Pancreas (tissue), 10 donors: ENCODE results near the gene CDKAL1. TPM values are rescaled to one million over a fixed set of nuclear protein-coding genes. Genes with fewer than 3 reads are reported as not detected.

Experiments used
- ATAC-seq, 4 donors: fragments of 200-7000 bp; cut with Tn5 transposase; one replicate each; pipeline versions ENCODE4 v1.8.0 to v1.9.1; 2020; ENCODE audit warnings: mild to moderate bottlenecking in 4 of 4, moderate library complexity in 4 of 4
- DNase-seq, 6 donors: peaks; one replicate each; pipeline ENCODE4 v3.0.0-alpha.2; 2020
- FAIRE-seq: peaks from 2 replicates; lab custom pipeline; 2012; peaks lifted over from hg19 to GRCh38; lab: Jason Lieb, UNC
- H3K27ac ChIP-seq, 4 donors: fragments of 200-600 bp; sonication (generic); 1 replicate in 3 of 4; 2 replicates in 1 of 4; pipeline versions ENCODE4 v1.5.0 to v1.8.0; 2020
- H3K27me3 ChIP-seq, 4 donors: fragments of 200-600 bp; one replicate each; pipeline ENCODE4 v1.8.0; 2021
- H3K36me3 ChIP-seq, 3 donors: fragments of 200-600 bp; sonication (generic) in 1 of 3; one replicate each; pipeline versions ENCODE4 v1.5.0 to v1.8.0; 2020 to 2021
- H3K4me1 ChIP-seq, 3 donors: fragments of 200-600 bp; one replicate each; pipeline ENCODE4 v1.8.0; 2021
- H3K4me3 ChIP-seq, 4 donors: fragments of 200-600 bp; sonication (generic) in 2 of 4; one replicate each; pipeline versions ENCODE4 v1.5.0 to v1.8.0; 2020 to 2021
- H3K9me3 ChIP-seq, 4 donors: fragments of 200-600 bp; one replicate each; pipeline ENCODE4 v1.8.0; 2021
- WGBS, 2 donors: extraction: QIAGEN DNeasy Blood & Tissue Kit; methylation state at CpG; one replicate each; pipeline ENCODE4 v1.1.7; 2013; 5-methylcytosine and 5-hydroxymethylcytosine counted together
- intact Hi-C, 3 donors: fragments of 100-400 bp; cut with DNase I; formaldehyde crosslinking; loops; one replicate each; pipeline versions ENCODE4 v1.11.1 to v1.14.2; 2022
- polyA plus RNA-seq, 2 donors: library from polyadenylated mRNA; stranded (reverse); fragments of 200-250 nt; gene quantifications; one replicate each; pipeline ENCODE4 v1.2.3, GENCODE V29; 2013
- total RNA-seq, 6 donors: library from RNA; stranded (reverse); fragmentation: NEBNext Ultra II Directional in 4 of 6; extraction: Animal tissue kit (Norgen Biotek cat#: 25700) in 4 of 6; gene quantifications; one replicate each; pipeline versions ENCODE4 v1.2.1 to v1.2.4, GENCODE V29; 2021 to 2023
- TF ChIP-seq, protein P1 (sequence below), 4 donors: fragments of 200-600 bp; sonication (generic) in 3 of 4; IDR thresholded peaks; one replicate each; pipeline versions ENCODE4 v1.5.0 to v1.8.0; 2021; ENCODE audit warnings: antibody characterized with exemption in 4 of 4
- donor health status: healthy with polysubstance abuse.
- donor health status: DM: no; HTN: no; CAD: no; lungs with moderate emphysema.
- donor health status: DM: no; HTN: no; CAD: no.
- donor health status: control.
- donor health status: control.
- donor health status: Bipolar disorder and iron deficiency.
- donor health status: DM: yes; HTN: yes; CAD: no.
- donor health status: DM: no; HTN: no; CAD: no.
- donor health status: DM: no; HTN: no; CAD: no.
- donor health status: DM: yes; HTN: yes; CAD: no.

CDKAL1 gene
- total and polyA plus RNA-seq, 8 donors, result 3.3 to 11.7 (median 8.2) TPM

DNA sequence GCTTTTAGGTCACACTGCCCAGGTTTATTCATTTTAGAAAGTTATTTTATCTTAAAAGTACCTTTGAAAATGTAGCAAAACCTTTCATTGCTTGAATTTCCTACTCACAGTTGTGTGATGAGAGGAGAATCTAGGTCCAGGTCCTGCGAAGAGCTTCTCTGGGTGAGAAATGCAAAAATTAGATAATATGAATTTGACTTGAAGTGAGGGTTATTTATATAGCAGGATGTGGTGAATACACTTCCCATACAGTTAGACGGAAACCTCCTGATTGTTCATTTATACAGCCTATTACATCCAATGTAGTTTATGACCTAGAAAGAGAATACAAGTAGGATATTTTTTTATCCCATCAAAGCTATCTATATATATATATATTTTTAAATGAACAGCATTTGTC is 30.5 kb downstream of the CDKAL1 start:
- Histone ChIP-seq H3K36me3 (no peaks in the 10 kb centered on the region), H3K27ac (no peak overlapping the region), H3K4me3 (no peak overlapping the region), H3K9me3 (no peaks in the 10 kb centered on the region), H3K4me1 (no peaks in the 10 kb centered on the region), H3K27me3 (no peaks in the 10 kb centered on the region)
- intact Hi-C loops, result loop anchor here in 1 of 3 donors (5.0 kb wide), 1 partner anchor 1028 kb away; the partner anchor contains the start of gene SOX4
- WGBS, 2 donors, result 83 to 86% methylated on average over 2 of the region's 2 CpGs
- TF ChIP-seq, protein P1, sequence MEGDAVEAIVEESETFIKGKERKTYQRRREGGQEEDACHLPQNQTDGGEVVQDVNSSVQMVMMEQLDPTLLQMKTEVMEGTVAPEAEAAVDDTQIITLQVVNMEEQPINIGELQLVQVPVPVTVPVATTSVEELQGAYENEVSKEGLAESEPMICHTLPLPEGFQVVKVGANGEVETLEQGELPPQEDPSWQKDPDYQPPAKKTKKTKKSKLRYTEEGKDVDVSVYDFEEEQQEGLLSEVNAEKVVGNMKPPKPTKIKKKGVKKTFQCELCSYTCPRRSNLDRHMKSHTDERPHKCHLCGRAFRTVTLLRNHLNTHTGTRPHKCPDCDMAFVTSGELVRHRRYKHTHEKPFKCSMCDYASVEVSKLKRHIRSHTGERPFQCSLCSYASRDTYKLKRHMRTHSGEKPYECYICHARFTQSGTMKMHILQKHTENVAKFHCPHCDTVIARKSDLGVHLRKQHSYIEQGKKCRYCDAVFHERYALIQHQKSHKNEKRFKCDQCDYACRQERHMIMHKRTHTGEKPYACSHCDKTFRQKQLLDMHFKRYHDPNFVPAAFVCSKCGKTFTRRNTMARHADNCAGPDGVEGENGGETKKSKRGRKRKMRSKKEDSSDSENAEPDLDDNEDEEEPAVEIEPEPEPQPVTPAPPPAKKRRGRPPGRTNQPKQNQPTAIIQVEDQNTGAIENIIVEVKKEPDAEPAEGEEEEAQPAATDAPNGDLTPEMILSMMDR (IDR thresholded peaks at IDR 0.05), result no peak
- DNase-seq, result no peak
- ATAC-seq, result no peak
- FAIRE-seq, result no peak

DNA sequence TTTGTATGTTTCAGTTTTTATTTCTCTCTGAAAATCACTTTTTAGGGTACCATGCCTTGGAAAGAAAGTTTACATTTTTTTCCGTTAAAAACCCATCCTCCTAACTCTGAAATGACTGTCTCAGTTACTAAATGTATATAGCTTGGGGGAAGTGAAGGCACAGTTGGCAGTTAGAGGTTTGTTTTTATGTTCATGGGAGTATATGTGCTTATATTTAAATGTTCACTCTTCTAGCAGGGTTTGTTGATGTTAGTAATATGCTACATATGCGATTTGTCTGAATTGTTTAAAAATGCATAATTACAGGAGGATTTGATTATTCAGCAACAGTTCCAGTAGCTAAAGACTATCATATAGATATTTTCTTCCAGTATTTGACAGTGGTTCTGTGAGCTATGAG is 31.1 kb downstream of the CDKAL1 start:
- Histone ChIP-seq H3K27ac (no peak overlapping the region), H3K4me1 (no peaks in the 10 kb centered on the region), H3K36me3 (no peaks in the 10 kb centered on the region), H3K9me3 (no peaks in the 10 kb centered on the region), H3K27me3 (no peaks in the 10 kb centered on the region), H3K4me3 (no peak overlapping the region)
- no peak for FAIRE-seq
- ATAC-seq, result no peak
- intact Hi-C loops, result loop anchor here in 1 of 3 donors (5.0 kb wide), 1 partner anchor 1027 kb away; the partner anchor contains the start of gene SOX4
- DNase-seq, result no peak
- TF ChIP-seq, protein P1 (IDR thresholded peaks at IDR 0.05), result no peak
- 94% methylated on average over 2 of the region's 2 CpGs for WGBS, 2 donors

DNA sequence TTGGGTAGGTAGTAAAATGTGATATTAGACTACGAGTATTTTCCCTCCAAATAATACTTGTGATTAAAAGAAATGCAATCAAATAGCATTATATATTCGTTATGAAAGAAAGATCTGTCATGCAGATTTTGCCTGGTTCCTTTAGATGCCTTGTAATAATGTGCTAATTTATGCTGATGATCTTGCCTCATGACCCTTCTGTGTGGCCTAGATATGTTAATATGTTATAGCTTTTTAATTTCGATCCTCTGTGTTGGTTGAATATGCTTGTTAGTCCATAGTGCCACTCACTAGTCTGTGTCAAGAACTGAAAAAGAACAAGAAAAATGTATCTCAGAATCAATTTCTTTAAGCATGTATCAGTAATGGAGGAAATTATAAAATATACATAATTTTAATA is 31.9 kb downstream of the CDKAL1 start:
- TF ChIP-seq, protein P1 (IDR thresholded peaks at IDR 0.05), result no peak
- no peak for FAIRE-seq
- no peak for DNase-seq
- no peaks in the 10 kb centered on the region for H3K27me3 ChIP-seq
- intact Hi-C loops, result loop anchor here in 1 of 3 donors (5.0 kb wide), 1 partner anchor 1026 kb away; the partner anchor contains the start of gene SOX4
- WGBS, 2 donors, result 92% methylated on average over 3 of the region's 3 CpGs
- no peak overlapping the region for H3K27ac ChIP-seq
- no peaks in the 10 kb centered on the region for H3K9me3 ChIP-seq
- no peak overlapping the region for H3K4me3 ChIP-seq
- no peak for ATAC-seq
- no peaks in the 10 kb centered on the region for H3K4me1 ChIP-seq
- H3K36me3 ChIP-seq, result no peaks in the 10 kb centered on the region

DNA sequence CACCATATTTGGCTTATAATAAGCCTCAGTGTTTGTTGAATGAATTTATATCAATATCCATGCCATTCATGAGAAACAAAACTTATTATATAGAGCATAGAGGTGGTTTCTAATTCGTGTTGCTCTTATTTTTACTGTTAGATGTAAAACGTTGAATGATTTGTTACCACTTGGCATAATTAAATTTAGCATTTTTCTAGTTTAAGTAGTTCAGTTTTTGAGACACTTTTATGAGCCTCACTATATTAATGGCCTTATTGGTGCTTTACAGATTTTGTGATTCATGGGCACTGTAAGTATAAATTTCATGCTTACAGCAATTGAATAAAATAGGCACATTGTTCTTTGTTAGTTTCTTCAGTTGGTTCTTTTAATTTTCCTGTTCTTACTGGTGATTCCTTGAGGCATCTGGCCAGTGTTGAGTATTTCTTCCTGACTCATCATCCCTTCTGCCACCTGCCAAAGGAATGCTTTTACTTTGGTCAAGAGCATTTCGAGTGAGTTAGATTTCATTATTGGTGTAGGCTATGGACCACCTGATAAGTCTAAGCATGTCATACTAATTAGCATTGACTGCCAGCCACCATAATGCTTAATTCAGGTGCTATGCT is 34.8 kb downstream of the CDKAL1 start:
- no peaks in the 10 kb centered on the region for H3K9me3 ChIP-seq
- ATAC-seq (no peak), FAIRE-seq (no peak), DNase-seq (no peak)
- no peak overlapping the region for H3K27ac ChIP-seq
- TF ChIP-seq, protein P1 (IDR thresholded peaks at IDR 0.05), result no peak
- peaks cover 4 to 19% (median 15%) of the 10 kb centered on the region in 3 donors for H3K4me1 ChIP-seq
- H3K27me3 ChIP-seq, result no peaks in the 10 kb centered on the region
- H3K4me3 ChIP-seq, result no peak overlapping the region
- intact Hi-C loops, result loop anchor here in 1 of 3 donors (5.0 kb wide), 1 partner anchor 1023 kb away; the partner anchor contains the start of gene SOX4
- WGBS, 2 donors, result 71 to 77% methylated on average over 3 of the region's 3 CpGs
- no peaks in the 10 kb centered on the region for H3K36me3 ChIP-seq

DNA sequence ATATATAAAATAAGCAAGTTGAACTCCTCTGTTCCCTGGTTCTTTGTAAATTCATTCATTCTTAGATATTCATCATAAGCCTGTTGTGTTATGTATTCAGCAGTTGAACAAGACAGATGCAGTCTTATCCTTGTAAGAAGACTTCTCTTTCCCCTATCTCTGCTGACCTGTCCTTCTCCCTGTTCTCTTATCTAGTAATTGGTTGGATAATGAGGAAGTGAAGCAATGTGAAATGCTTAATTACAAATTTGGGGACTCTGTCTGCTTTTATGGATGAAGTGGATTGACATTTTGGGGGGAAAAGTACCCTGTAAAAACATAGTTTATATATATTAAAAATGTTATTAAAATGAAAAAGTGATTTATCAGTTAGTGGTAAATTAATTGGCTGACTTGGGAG is 37.0 kb downstream of the CDKAL1 start:
- intact Hi-C loops, result no loop called here
- TF ChIP-seq, protein P1 (IDR thresholded peaks at IDR 0.05), result no peak
- H3K36me3 ChIP-seq, result no peaks in the 10 kb centered on the region
- DNase-seq, result no peak
- H3K9me3 ChIP-seq, result no peaks in the 10 kb centered on the region
- no peak for FAIRE-seq
- H3K4me3 ChIP-seq, result no peak overlapping the region
- ATAC-seq, result no peak
- H3K27ac ChIP-seq, result no peak overlapping the region
- H3K4me1 ChIP-seq, result peaks cover 8 to 38% (median 33%) of the 10 kb centered on the region in 3 donors
- H3K27me3 ChIP-seq, result no peaks in the 10 kb centered on the region
